BJ (cell line): ENCODE measurements around the gene SMIM29. TPM values are rescaled to one million over a fixed set of nuclear protein-coding genes. Genes with fewer than 3 reads are reported as not detected.

ENCODE experiments used
- CTCF ChIA-PET: fragments of 350-600 bp; formaldehyde crosslinking; extraction: SDS; loops from one replicate; lab custom pipeline; 2021; ENCODE audit warnings: antibody characterized with exemption, inconsistent platforms; lab: Yijun Ruan, JAX
- POLR2A ChIA-PET: fragments of 300-600 bp; sonication (Branson Sonifier 250); formaldehyde crosslinking; extraction: SDS; loops from one replicate; lab custom pipeline; 2021; ENCODE audit warnings: antibody characterized with exemption; lab: Charles Lee
- DNase-seq: peaks from one replicate; pipeline ENCODE4 v3.0.0-alpha.2; 2011; ENCODE audit warnings: low read depth
- H3K27me3 ChIP-seq: 2 replicates; pipeline ENCODE4 v1.6.0; 2011; ENCODE audit warnings: low read length; ENCODE audit not compliant: control insufficient read depth, insufficient read depth
- H3K36me3 ChIP-seq: 2 replicates; pipeline ENCODE4 v1.5.1; 2011; ENCODE audit warnings: low read length; ENCODE audit not compliant: control insufficient read depth, insufficient read depth
- H3K4me3 ChIP-seq: 2 replicates; pipeline ENCODE4 v1.5.1; 2011; ENCODE audit warnings: low read depth, mild to moderate bottlenecking, control low read depth, low read length
- CTCF ChIP-seq: IDR thresholded peaks from 2 replicates; pipeline ENCODE4 v1.5.1; 2011; ENCODE audit warnings: low read depth, mild to moderate bottlenecking, control low read depth, inconsistent platforms, low read length, moderate library complexity; ENCODE audit not compliant: insufficient read depth
- polyA plus RNA-seq: library from polyadenylated mRNA; depleted of rRNA; stranded (reverse); fragments of >200 nt; gene quantifications from 2 replicates; pipeline ENCODE4 v1.2.3, GENCODE V29; 2011

SMIM29 gene
- polyA plus RNA-seq, 1 experiment: 29.5 TPM

GRCh38 chr6:34278833-34279232, 30.0 kb upstream of the SMIM29 start:
- no peak for DNase-seq

GRCh38 chr6:34277763-34278112, 28.9 kb upstream of the SMIM29 start:
- DNase-seq: no peak
- CTCF ChIA-PET: interaction anchor here (1.3 to 3.0 kb wide), 2 partner anchors 29 to 82 kb away, joined by 4 to 6 read pairs; partner anchors contain the start of gene SMIM29
- POLR2A ChIA-PET: no interaction called here
- no peak for TF ChIP-seq CTCF
- Histone ChIP-seq H3K4me3 (no peak overlapping the region), H3K36me3 (peaks cover 4% of the 10 kb centered on the region), H3K27me3 (no peaks in the 10 kb centered on the region)

More at GRCh38 chr6:34278833-34279232, 30.0 kb upstream of the SMIM29 start:
- no peak overlapping the region for H3K4me3 ChIP-seq
- POLR2A ChIA-PET: no interaction called here
- TF ChIP-seq CTCF: no peak
- H3K36me3 ChIP-seq: peaks cover 4% of the 10 kb centered on the region
- H3K27me3 ChIP-seq: no peaks in the 10 kb centered on the region
- CTCF ChIA-PET: interaction anchor here (3.0 kb wide), 1 partner anchor 30 kb away, joined by 6 read pairs; the partner anchor contains the start of gene SMIM29

GRCh38 chr6:34276881-34277762, 28.3 kb upstream of the SMIM29 start:
- POLR2A ChIA-PET: no interaction called here
- TF ChIP-seq CTCF: no peak
- CTCF ChIA-PET: interaction anchor here (1.3 to 3.0 kb wide), 3 partner anchors 28 to 116 kb away, joined by 4 to 6 read pairs (median 5); partner anchors contain the start of gene SMIM29

GRCh38 chr6:34276191-34276590, 27.4 kb upstream of the SMIM29 start:
- TF ChIP-seq CTCF: no peak
- ChIA-PET POLR2A (no interaction called here), CTCF (interaction anchor here (1.3 to 1.5 kb wide), 2 partner anchors 80 to 117 kb away, joined by 4 to 5 read pairs; no protein-coding TSS in a partner anchor)
- Histone ChIP-seq H3K27me3 (no peaks in the 10 kb centered on the region), H3K4me3 (no peak overlapping the region), H3K36me3 (peaks cover 4% of the 10 kb centered on the region)
- no peak for DNase-seq

More at GRCh38 chr6:34276881-34277762, 28.3 kb upstream of the SMIM29 start:
- Histone ChIP-seq H3K27me3 (no peaks in the 10 kb centered on the region), H3K36me3 (peaks cover 4% of the 10 kb centered on the region), H3K4me3 (no peak overlapping the region)
- no peak for DNase-seq

- no peak for TF ChIP-seq CTCF
- DNase-seq: no peak
- ChIA-PET CTCF (interaction anchor here (0.6 kb wide), 1 partner anchor 78 kb away, joined by 3 read pairs; no protein-coding TSS in a partner anchor), POLR2A (no interaction called here)
- no peak overlapping the region for H3K4me3 ChIP-seq
- H3K27me3 ChIP-seq: no peaks in the 10 kb centered on the region
- peaks cover 4% of the 10 kb centered on the region for H3K36me3 ChIP-seq
These were observed 26.5 kb upstream of the SMIM29 start for GRCh38 chr6:34275128-34275804.
